ES-I3 (cell line): ENCODE measurements around the gene CSF1.

Source experiments
- H3K36me3 ChIP-seq: 2 replicates; pipeline ENCODE4 v1.6.1; 2013; ENCODE audit warnings: mild to moderate bottlenecking, low read length, control low read depth, moderate library complexity; ENCODE audit not compliant: insufficient read depth
- H3K4me1 ChIP-seq: 2 replicates; pipeline ENCODE4 v1.6.1; 2013; ENCODE audit warnings: mild to moderate bottlenecking, control low read depth, low read length; ENCODE audit not compliant: insufficient read depth
- H3K9ac ChIP-seq: 2 replicates; pipeline ENCODE4 v1.6.1; 2013; ENCODE audit warnings: low read depth, mild to moderate bottlenecking, low read length, moderate library complexity
- H3K9me3 ChIP-seq: 2 replicates; pipeline ENCODE4 v1.6.1; 2013; ENCODE audit warnings: mild to moderate bottlenecking, low read length, moderate library complexity; ENCODE audit not compliant: control insufficient read depth, insufficient read depth

CSF1 gene

GRCh38 chr1:109928591-109929111 is 18.0 kb downstream of the CSF1 start:
- no peak overlapping the region for H3K9ac ChIP-seq
- peaks cover 12% of the 10 kb centered on the region; the same call in 1 of the 2 replicates for H3K36me3 ChIP-seq
- no peaks in the 10 kb centered on the region for H3K9me3 ChIP-seq
- H3K4me1 ChIP-seq = peaks cover 3% of the 10 kb centered on the region

GRCh38 chr1:109929170-109929569 is 18.5 kb downstream of the CSF1 start:
- peaks cover 3% of the 10 kb centered on the region for H3K4me1 ChIP-seq
- H3K9me3 ChIP-seq = no peaks in the 10 kb centered on the region
- H3K9ac ChIP-seq = no peak overlapping the region
- peaks cover 12% of the 10 kb centered on the region; the same call in 1 of the 2 replicates for H3K36me3 ChIP-seq

GRCh38 chr1:109929588-109930251 is 19.1 kb downstream of the CSF1 start:
- H3K9me3 ChIP-seq = no peaks in the 10 kb centered on the region
- peaks cover 12% of the 10 kb centered on the region; the same call in 1 of the 2 replicates for H3K36me3 ChIP-seq
- no peak overlapping the region for H3K9ac ChIP-seq
- peaks cover 3% of the 10 kb centered on the region for H3K4me1 ChIP-seq

DNA sequence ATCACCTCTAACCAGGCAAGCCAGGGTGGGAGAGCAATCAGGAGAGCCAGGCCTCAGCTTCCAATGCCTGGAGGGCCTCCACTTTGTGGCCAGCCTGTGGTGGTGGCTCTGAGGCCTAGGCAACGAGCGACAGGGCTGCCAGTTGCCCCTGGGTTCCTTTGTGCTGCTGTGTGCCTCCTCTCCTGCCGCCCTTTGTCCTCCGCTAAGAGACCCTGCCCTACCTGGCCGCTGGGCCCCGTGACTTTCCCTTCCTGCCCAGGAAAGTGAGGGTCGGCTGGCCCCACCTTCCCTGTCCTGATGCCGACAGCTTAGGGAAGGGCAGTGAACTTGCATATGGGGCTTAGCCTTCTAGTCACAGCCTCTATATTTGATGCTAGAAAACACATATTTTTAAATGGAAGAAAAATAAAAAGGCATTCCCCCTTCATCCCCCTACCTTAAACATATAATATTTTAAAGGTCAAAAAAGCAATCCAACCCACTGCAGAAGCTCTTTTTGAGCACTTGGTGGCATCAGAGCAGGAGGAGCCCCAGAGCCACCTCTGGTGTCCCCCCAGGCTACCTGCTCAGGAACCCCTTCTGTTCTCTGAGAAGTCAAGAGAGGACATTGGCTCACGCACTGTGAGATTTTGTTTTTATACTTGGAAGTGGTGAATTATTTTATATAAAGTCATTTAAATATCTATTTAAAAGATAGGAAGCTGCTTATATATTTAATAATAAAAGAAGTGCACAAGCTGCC is 19.8 kb downstream of the CSF1 start:
- Histone ChIP-seq H3K9me3 (no peaks in the 10 kb centered on the region), H3K9ac (no peak overlapping the region), H3K36me3 (peaks cover 12% of the 10 kb centered on the region; the same call in 1 of the 2 replicates), H3K4me1 (peaks cover 3% of the 10 kb centered on the region)

- Histone ChIP-seq H3K36me3 (peaks cover 7% of the 10 kb centered on the region; the same call in 1 of the 2 replicates), H3K4me1 (peaks cover 3% of the 10 kb centered on the region), H3K9me3 (no peaks in the 10 kb centered on the region), H3K9ac (no peak overlapping the region)
Observed at GRCh38 chr1:109931189-109931731, 20.6 kb downstream of the CSF1 start.

GRCh38 chr1:109931911-109932636 is 21.4 kb downstream of the CSF1 start:
- no peak overlapping the region for H3K9ac ChIP-seq
- peaks cover 3% of the 10 kb centered on the region for H3K4me1 ChIP-seq
- no peaks in the 10 kb centered on the region for H3K9me3 ChIP-seq
- H3K36me3 ChIP-seq = 0 out of 2 replicates have a peak, but pooled peaks cover under 1% of the 10 kb centered on the region

DNA sequence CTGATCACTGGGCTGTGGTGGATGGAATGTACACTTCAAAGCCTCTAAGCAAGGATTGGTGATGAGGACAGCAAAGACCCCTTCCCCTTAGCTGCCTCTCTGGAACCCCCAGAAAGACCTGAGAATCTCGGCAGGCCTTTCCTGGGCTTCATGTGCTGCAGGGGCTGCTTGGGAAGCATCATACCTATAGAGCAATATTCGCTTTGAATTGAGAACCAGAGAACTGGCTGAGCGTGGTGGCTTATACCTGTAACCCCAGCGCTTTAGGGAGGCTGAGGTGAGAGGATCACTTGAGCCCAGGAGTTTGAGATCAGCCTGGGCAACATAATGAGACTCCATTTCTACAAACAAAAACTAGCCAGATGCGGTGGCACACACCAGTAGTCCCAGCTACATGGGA is 22.0 kb downstream of the CSF1 start:
- H3K9ac ChIP-seq = no peak overlapping the region
- H3K36me3 ChIP-seq = no peaks in the 10 kb centered on the region
- H3K9me3 ChIP-seq = no peaks in the 10 kb centered on the region
- peaks cover 3% of the 10 kb centered on the region for H3K4me1 ChIP-seq

- Histone ChIP-seq H3K36me3 (no peaks in the 10 kb centered on the region), H3K9me3 (no peaks in the 10 kb centered on the region), H3K9ac (no peak overlapping the region), H3K4me1 (peaks cover 3% of the 10 kb centered on the region)
Observed at GRCh38 chr1:109933856-109934711, 23.4 kb downstream of the CSF1 start.

- H3K9me3 ChIP-seq = no peaks in the 10 kb centered on the region
- H3K9ac ChIP-seq = no peak overlapping the region
- peaks cover 1% of the 10 kb centered on the region for H3K4me1 ChIP-seq
- no peaks in the 10 kb centered on the region for H3K36me3 ChIP-seq
Observed at GRCh38 chr1:109935451-109935900, 24.8 kb downstream of the CSF1 start.

- no peaks in the 10 kb centered on the region for H3K4me1 ChIP-seq
- H3K36me3 ChIP-seq = no peaks in the 10 kb centered on the region
- no peaks in the 10 kb centered on the region for H3K9me3 ChIP-seq
- H3K9ac ChIP-seq = no peak overlapping the region
Observed at GRCh38 chr1:109937738-109938137, 27.1 kb downstream of the CSF1 start.

GRCh38 chr1:109938556-109938955 is 27.9 kb downstream of the CSF1 start:
- Histone ChIP-seq H3K9ac (no peak overlapping the region), H3K9me3 (no peaks in the 10 kb centered on the region), H3K4me1 (no peaks in the 10 kb centered on the region), H3K36me3 (no peaks in the 10 kb centered on the region)

GRCh38 chr1:109942434-109942833 is 31.8 kb downstream of the CSF1 start:
- Histone ChIP-seq H3K4me1 (no peaks in the 10 kb centered on the region), H3K36me3 (no peaks in the 10 kb centered on the region), H3K9ac (no peak overlapping the region), H3K9me3 (no peaks in the 10 kb centered on the region)

DNA sequence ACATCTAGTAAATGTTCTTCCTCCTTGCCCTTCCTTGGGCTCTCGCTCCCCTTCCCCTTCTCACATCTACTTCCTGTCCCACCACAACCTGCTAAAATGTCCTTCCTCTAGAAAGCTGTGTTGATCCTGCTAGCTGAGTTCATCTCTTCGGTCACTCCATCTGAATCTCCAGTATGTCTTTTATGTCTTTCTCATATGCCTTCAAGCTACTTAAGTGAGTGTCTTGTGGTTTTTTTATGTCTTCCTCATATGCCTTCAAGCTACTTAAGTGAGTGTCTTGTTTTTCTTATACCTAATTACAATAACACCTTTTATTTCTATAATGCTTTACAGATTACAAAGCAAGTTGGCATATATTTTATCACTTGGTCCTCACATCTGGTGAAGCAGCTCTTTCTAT is 33.9 kb downstream of the CSF1 start:
- Histone ChIP-seq H3K4me1 (no peaks in the 10 kb centered on the region), H3K9ac (no peak overlapping the region), H3K36me3 (no peaks in the 10 kb centered on the region), H3K9me3 (no peaks in the 10 kb centered on the region)
